DMS53 treated with DMSO at 0.1 percent for 48 hours (cell line): ENCODE data around the gene PRCD.
"Not testable (repeated sequence)": the region's sequence is repeated elsewhere in the genome, so short reads cannot be mapped to it uniquely, and the experiment has no call there.

Source experiments
- DNase-seq: peaks from one replicate; lab custom pipeline; 2025; ENCODE audit not compliant: unreplicated experiment; lab: John Stamatoyannopoulos, UW

The PRCD gene

DNA sequence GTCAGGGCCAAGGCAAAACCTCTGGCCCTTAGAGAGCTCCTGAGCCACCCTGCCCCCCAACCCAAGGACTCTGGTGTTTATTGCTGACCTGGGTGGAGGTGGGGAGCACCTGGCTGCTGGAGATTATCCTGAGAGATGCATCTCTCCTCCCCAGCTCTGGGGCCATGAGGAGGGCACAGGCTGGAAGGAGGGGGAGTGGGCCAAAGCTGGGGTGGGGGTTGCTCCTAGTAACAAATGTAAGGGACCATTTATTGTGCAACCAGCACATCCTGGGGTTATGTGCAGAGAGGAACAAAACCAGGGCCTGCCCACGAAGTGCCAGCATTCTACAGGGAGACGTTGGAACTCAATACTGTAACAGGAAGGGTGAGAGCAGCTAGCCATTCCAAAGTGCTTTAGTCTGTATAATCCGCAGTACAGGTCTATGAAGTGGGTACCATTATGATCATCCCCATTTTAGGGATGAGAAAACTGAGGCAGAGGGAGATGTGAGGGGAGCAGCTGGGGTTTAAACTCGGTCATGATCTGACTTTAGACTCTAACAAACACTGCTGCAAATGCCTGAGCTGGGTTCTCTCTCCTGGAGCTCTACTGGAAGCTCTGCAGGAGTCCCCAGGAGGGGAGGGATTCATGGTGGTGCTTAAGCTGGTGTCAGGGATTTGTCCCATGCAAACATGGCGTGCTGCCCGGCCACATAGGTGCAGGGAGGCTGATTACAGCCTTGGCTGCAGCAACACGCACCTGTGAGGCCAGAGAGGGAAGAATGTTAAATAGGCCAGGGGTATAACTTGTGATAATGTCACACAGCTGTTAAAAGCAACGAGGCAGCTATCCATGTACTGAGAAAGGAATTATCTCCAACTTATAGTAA is 37.3 kb upstream of the PRCD start:
- no peak for DNase-seq

DNA sequence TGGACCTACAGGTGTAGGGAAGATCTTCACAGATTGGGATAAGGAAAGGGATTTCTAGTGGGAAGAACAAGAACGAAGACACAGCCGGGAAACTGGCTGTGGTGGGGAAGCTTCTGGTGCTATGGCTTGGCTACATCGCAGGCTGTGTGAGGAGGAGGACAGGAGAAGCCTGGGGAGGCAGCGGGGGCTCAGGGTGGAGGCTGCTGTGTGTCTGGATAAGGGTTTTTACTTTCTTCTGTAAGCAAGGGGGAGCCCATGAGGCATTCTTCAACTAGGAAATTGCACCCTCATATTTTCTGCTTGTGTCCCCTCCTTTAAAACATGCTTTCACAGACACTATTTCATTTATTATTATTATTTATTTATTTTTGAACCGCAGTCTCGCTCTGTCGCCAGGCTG is 35.7 kb upstream of the PRCD start:
- no peak for DNase-seq

DNA sequence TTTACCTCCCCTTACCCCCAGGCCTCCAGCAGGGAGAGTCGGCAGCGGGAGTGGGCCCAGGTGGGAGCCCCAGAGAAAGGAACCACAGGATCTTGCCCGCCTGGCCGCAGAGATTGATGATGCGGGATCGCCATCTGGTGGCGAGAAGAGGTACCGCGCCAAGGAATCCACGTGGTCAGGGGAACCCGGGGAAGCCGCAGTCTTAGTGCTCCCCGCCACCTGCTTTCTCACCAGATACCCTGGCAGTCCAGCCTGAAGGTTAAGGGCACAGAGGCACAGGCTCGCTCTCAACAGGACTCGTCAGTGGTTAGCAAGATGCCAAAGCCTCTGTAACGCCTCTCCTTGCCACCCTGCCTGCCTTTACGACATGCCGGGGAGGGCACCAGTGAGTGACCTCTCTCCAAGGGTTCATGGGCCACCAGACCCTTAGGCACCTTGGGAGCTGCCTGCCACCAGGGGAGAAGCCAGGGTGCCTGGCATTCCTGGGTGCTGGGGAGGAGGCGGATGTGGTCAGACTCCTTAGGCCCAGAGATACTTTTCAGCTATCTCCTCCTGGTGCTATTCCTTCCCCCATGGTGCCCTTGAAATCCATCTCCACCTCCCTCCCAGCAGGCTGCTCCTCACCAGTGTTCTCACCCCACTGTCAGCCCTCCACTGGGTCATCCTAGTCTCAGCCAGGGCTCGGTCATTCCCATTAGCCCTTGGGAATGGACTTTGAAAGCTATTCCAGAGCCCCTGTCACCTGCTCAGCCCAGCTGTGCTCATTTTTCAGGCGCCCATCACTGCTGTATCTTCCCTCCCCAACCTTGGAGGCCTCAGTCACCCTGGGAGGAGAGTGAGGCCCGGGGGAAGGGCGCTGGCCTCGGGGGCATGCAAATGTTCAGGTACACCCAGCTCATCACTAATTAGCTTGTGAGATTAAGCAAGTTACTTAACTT is 33.2 kb upstream of the PRCD start:
- peak; percentile 67 for DNase-seq

DNA sequence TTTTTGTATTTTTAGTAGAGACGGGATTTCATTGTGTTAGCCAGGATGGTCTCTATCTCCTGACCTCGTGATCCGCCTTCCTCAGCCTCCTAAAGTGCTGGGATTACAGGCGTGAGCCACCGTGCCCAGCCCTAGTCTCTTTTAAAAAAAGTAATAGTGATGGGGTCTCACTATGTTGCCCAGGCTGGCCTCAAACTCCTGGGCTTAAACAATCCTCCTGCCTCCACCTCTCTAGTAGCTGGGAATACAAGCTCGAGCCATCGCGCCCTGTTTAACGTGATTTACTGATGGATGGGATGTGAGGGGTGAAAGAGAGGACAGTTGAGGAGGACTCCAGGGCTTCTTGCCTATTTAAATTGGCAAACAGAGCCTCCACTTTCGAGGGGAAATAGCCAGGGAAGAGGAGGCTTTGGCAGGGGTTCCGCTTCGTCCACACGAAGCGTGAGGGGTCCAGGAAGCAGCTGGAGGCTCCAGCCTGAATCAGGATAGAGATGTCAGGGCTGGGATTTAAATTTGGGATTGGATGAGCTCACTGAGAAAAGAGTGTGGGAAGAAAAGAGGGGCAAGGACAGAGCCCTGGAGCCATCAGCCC is 31.3 kb upstream of the PRCD start:
- DNase-seq, result not testable (repeated sequence)

DNA sequence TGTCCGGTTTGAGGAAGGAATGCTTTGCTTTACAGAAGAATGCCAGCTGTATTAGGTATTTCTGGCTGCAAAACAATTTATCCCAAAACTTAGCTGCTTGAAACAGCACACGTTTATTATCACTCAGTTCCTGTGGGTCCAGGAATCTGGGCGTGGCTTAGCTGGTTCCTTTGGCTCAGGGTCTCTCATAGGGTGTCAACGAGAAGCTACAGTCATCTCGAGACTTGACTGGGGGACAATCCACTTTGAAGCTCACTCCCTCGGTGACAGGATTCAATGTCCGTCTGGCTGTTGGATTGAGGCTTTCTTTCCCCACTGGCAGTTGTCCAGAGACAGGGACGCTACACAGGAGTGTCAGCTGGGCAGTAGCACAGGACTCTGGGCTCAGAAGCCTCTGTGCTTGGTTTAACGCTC is 29.0 kb upstream of the PRCD start:
- DNase-seq, result no peak

DNA sequence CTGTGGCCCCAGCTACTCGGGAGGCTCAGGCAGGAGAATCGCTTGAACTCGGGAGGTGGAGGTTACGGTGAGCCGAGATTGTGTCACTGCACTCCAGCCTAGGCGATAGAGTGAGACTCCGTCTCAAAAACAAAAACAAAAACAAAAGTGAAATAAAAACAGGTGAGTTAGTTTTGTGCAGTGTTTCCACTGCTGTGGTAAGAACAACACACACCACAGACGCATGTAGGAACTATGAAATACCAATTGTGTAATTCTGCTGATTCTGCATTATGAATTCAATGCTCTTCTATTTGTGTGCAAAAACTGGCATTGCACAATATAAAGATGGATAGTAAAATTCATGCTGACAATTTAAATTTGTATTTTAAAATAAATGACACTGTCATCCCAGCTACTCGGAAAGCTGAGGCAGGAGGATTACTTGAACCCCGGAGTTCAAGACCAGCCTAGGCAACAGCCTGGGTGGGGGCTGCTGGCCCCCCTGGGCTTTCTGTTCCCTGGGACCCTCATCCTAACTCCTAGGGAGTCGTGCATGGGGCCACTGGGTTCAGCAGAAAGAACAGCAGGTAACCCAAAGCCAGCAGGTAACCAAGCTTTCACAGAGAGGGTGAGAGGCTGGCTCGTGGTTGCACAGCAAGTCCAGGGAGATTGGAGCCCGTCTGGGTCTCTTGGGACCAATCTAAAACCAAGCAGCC is 28.0 kb upstream of the PRCD start:
- DNase-seq, result no peak

DNA sequence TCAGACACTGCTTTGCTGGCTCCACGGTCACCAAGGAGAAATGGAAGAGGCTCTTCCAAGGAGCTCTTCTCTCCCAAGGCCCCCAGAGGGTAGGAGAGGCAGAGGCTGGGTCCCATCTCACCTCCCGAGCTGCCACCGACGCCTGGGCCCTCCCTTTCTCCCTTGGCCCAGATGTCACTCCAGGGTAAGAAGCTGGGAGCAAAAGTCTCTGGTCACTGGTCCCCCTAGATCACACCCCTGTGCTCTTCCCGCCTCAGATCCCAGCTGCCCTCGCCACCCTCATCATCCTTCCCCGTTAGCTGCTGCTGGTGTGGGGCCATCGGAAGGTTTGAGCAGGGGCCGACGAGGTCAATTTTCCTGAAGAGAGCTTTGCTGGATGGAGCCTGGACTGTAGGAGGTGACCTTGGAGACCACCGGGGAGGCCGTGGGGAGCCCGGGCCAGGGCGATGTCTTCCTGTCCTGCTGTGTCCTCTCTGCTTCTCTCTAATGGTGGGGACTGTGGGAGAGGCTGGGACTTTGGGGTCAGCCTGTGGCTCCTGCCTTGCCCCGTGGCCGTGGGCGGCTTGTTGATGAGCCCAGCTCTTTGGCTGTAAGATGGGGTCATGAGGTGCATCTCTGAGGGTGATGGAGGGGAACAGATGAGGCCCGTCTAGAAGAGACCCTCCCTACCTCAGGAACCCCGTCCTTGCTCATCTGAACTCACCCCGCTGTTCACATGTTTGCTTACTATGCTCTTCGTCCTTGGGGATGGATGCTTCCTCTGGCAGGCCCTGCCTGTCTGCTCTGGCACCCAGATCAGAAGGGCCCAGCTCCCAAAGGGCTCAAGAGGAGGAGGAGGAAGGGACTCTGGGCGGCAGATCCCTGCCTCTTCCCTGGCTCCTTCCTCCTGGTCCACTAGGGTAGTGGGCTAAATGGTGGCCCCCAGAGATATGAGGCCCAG is 27.2 kb upstream of the PRCD start:
- no peak for DNase-seq

DNA sequence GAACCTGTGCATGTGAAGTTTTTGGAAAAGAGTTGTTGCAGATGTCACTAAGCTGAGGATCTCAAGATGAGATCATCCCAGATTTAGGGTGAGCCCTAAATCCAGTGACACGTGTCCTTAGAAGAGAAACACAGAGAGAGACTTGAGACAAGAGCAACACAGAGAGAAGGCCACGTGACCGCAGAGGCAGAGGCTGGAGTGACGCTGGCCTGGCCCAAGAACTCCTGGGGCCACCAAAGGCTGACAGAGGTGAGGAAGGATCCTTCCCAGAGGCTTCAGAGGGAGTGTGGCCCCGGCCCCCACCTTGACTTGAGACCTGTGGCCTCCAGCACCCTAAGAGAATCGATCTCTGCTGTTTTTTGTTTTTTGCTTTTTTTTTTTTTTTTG is 26.5 kb upstream of the PRCD start:
- DNase-seq, result no peak

DNA sequence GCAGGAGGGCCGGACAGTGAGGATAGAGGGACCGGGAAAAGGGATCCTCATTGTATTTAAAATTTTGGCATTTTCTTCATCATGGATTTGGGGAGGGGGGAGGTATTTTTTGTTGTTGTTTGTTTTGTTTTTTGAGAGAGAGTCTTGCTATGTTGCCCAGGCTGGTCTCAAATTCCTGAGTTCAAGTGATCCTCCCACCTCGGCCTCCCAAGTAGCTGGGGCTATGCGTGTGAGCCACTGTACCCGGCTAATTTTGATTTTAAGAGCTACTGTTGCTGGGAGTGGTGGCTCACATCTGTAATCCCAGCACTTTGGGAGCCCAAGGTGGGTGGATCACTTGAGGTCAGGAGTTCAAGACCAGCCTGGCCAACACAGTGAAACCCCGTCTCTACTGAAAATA is 25.5 kb upstream of the PRCD start:
- not testable (repeated sequence) for DNase-seq

DNA sequence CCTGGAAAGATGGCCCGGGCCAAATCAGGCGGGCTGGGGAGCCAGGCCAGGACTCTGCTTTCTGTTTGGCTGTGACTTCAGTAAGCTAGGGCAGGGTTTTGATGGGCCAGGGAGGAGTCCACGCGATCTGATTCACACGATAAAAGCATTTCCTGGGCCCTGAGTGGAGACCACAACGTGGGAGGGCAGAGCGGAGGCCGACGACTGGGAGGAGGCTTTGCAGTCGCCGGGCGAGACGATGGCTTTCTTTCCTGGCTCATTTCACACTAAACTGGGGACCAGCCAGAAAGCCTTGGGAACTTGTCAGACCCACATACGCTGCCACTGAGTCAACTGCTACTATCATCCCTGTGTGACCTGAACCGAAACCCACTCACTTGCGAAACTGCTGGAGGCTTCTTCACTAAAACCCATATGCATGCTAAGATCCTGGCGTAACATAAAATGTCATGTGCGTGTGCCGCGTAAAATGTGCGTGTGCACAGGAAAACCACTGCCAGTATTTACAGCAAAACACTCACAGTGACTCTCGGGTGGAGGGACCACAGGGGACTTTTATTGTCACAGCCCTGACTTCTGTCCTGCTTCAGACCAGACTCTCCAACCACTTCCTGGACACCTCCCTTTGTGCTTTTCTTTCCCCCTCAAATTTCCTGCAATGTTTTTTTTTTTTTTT is 24.4 kb upstream of the PRCD start:
- DNase-seq, result no peak

DNA sequence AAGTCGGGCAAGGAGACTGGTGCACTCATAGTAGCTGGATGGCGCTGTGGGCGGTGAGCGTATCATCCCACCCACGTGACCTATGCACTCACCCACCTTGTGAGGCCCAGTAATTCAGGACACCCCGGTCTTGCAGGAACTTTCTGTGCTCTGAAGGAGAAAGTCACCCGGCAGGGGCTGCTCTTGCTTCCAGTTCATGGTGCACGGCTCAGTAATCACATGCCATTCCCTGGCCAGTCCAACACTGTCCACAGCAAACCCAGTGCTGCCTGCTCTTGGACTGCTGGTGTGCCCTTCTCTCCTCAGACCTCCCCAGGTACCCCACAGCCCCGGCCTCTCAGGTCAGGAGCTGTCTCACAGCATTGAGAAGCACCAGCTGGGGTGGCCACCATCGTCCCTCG is 22.2 kb upstream of the PRCD start:
- DNase-seq, result no peak

DNA sequence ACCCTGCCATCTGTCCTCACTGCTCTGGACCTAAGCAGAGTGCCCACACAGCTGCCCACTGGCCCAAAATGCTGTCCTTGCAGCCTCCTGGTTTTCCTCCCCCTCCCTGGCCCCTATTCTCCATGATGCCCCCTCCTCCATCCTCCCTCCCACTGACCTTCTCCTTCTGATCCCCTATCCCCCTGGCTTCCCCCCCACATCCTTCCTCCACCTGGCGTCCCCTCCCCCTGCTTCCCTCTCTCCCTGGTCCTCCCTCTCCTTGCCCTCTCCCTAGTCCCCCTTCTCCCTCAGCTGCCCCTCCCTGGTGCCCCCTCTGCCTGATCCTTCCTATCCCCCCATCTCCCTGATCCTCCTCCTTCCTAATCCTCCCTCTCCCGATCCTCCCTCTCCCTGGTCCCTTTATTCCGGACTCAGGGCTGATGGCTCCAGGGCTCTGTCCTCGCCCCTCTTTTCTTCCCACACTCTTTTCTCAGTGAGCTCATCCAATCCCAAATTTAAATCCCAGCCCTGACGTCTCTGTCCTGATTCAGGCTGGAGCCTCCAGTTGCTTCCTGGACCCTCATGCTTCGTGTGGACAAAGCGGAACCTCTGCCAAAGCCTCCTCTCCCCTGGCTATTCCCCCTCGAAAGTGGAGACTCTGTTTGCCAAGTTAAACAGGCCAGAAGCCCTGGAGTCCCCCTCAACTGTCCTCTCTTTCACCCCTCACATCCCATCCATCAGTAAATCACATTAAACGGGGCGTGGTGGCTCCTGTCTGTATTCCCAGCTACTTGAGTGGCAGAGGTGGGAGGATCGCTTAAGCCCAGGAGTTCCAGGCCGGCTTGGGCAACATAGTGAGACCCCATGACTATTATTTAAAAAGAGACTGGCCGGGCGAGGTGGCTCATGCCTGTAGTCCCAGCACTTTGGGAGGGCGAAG is 20.5 kb upstream of the PRCD start:
- no peak for DNase-seq

DNA sequence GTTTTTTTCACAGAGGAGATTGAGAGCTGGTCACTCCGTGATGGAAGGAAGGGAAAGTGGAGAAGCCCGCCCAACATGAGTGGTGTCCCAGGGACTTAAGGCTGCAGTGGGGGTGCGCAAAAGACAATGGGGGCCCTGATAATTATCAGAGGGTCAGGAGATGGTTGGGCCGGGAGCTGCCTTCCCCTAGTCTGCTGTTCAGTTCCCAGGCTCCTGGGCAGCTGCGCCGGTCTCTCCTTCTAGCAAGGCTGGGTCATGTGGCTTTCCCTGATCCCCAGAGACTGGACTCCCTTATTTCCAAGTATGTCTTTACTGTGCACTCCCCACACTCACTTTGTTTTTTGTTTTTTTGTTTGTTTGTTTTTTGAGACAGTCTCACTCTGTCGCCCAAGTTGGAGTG is 18.6 kb upstream of the PRCD start:
- no peak for DNase-seq

DNA sequence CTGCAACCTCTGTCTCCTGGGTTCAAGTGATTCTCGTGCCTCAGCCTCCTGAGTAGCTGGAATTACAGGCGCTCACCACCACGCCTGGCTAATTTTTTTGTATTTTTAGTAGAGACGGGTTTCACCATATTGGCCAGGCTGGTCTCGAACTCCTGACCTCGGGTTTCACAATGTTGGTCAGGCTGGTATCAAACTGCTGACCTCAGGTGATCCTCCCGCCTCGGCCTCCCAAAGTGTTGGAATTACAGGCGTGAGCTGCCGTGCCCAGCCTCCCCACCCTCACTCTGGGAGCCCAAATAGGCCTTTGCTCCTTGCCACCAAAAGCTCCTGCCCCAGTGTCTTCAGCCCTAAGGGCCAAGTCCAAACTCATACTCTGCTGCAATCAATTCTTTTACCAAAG is 18.2 kb upstream of the PRCD start:
- DNase-seq, result not testable (repeated sequence)

DNA sequence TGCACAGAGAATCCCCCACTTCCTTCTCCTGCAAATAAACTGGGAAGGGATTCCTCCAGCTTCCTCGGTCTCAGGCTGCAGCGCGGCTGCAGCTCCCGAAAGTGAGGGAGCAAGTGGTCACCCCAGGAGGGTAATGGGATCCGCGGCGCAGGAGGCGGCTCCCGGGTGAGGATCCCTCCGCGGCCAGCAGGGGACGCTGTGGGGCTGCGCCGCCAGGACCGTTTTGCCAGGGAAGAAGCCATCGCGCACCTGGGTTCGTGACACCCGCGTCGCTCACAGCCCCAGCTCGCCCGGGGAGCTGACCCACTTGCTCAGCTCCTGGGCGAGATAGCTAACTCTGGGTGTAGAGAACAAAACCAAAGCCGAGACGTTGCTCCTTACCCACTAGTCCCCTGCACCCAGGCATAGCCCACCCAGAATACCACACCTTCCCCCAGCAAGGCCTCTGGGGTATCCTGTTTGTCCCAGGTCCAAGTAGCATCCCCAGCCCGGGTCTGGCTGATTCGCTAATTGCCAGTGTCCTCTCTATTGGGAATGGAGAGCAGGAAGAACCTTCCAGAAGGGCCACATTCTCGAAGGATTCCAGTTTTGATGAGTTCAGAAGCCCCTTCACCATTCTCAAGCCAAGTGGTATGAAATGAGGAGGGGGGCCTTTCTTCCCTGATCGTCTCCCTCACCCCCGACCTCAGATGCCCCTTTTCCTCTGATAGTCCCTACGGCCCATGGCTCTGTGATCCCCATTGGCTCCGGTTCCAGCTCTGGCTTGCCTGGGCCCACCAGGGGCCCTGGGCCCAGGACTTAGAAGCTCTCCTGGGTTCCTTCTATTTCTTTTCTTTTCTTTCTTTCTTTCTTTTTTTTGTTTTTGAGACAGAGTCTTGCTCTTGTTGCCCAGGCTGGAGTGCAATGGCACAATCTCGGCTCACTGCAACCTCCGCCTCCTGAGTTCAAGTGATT is 16.5 kb upstream of the PRCD start:
- peak; percentile 52 for DNase-seq

DNA sequence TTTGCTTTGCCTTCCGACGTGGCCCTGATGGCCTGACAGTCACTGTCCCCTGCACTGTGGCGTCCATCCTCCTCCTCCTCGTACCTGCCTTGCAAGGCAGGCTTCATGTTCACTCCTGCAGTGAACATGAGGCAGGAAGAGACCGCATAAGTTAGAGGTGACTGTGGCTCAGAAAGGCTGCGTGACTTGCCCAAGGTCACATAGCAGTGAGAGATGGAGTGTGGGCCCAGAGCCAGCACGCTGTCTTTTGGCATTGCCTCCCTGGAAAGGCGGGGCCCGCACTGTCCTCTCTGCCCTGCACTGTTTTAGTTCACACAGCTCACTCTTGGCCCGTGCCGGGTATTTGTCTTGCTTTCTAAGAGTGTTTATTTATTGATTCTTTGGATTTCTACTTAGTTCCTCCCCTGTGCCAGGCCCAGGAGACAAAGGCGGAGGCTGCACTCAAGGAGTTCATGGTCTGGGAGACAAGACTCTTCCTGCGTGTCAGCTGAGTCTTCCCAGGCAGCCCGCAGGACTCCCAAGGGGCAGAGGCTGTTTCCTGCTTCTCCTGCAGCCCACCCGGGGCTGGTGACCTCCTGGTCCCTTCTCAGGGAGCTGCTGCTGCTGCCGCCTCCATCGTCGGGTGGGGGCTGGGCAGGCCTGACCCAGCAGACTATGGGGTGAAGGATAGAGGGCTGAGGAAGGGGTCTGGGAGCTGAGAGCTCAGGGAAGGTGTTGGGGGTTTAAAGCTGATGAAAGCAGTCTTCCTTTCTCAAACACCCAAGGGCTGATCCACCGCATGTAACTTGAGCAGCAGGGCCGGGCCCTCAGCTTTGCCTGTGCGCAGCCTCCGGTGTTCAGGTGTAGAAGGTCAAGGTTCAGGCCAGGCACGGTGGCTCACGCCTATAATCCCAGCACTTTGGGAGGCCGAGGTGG is 15.0 kb upstream of the PRCD start:
- DNase-seq, result no peak
